AG04449 (cell line): Measurements from ENCODE around the gene CDC14B.
A peak's percentile ranks its signal among the peaks of the same experiment; 100 is the strongest.

Source experiments
- CTCF ChIA-PET: fragments of 350-600 bp; formaldehyde crosslinking; extraction: SDS; loops from one replicate; lab custom pipeline; 2021; ENCODE audit warnings: antibody characterized with exemption; lab: Yijun Ruan, JAX
- POLR2A ChIA-PET: fragments of 400-600, 350-600 bp; formaldehyde crosslinking; extraction: SDS; loops from one replicate; lab custom pipeline; 2020; ENCODE audit warnings: antibody characterized with exemption, inconsistent platforms; lab: Yijun Ruan, JAX
- DNase-seq: peaks from one replicate; pipeline ENCODE4 v3.0.0-alpha.2; 2010; ENCODE audit warnings: low read depth, low spot score
- H3K4me3 ChIP-seq: 2 replicates; pipeline ENCODE4 v1.5.1; 2011; ENCODE audit warnings: low read depth, mild to moderate bottlenecking, control low read depth, low read length
- CTCF ChIP-seq: IDR thresholded peaks from one replicate; pipeline ENCODE4 v1.5.1; 2011; ENCODE audit warnings: mild to moderate bottlenecking, moderate library complexity, low read length, control low read depth, inconsistent platforms; ENCODE audit not compliant: insufficient read depth; ENCODE audit errors: missing control alignments

The CDC14B gene

GRCh38 chr9:96497117-96497399 lies 122.6 kb downstream of the CDC14B start:
- ChIA-PET POLR2A (no interaction called here), CTCF (interaction anchor here (1.1 kb wide), 1 partner anchor 10 kb away, joined by 3 read pairs; no protein-coding TSS in a partner anchor)
- no peak for DNase-seq
- no peak overlapping the region for H3K4me3 ChIP-seq
- no peak for TF ChIP-seq CTCF

- TF ChIP-seq CTCF, result no peak
- POLR2A ChIA-PET, result no interaction called here
- no peak for DNase-seq
- H3K4me3 ChIP-seq, result no peak overlapping the region
- CTCF ChIA-PET, result no interaction called here
These were observed 123.1 kb downstream of the CDC14B start for GRCh38 chr9:96496368-96497116.

- peak; percentile 59 for DNase-seq
- no peak for TF ChIP-seq CTCF
- POLR2A ChIA-PET, result no interaction called here
- H3K4me3 ChIP-seq, result no peak overlapping the region
- CTCF ChIA-PET, result interaction anchor here (1.7 kb wide), 1 partner anchor 156 kb away, joined by 4 read pairs; no protein-coding TSS in a partner anchor
These were observed 124.3 kb downstream of the CDC14B start for GRCh38 chr9:96495341-96495740.

- DNase-seq, result no peak
- ChIA-PET POLR2A (no interaction called here), CTCF (interaction anchor here (0.8 to 1.7 kb wide), 2 partner anchors 125 to 157 kb away, joined by 3 to 4 read pairs; no protein-coding TSS in a partner anchor)
- TF ChIP-seq CTCF, result no peak
- H3K4me3 ChIP-seq, result no peak overlapping the region
These were observed 125.3 kb downstream of the CDC14B start for GRCh38 chr9:96494215-96494800.

GRCh38 chr9:96493757-96494156 lies 125.9 kb downstream of the CDC14B start:
- no peak for DNase-seq
- ChIA-PET CTCF (interaction anchor here (1.7 kb wide), 1 partner anchor 158 kb away, joined by 4 read pairs; no protein-coding TSS in a partner anchor), POLR2A (no interaction called here)
- no peak overlapping the region for H3K4me3 ChIP-seq
- TF ChIP-seq CTCF, result no peak

- TF ChIP-seq CTCF, result no peak
- H3K4me3 ChIP-seq, result no peak overlapping the region
- CTCF ChIA-PET, result no interaction called here
- POLR2A ChIA-PET, result no interaction called here
- no peak for DNase-seq
These were observed 126.6 kb downstream of the CDC14B start for GRCh38 chr9:96492993-96493531.
